ENCODE data around the gene THADA. TPM values are rescaled to one million over a fixed set of nuclear protein-coding genes. Genes with fewer than 3 reads are reported as not detected.
A peak's percentile ranks its signal among the peaks of the same experiment; 100 is the strongest.

Gene THADA
- total RNA-seq, 1 experiment from 2014 or later, result 27.5 TPM

GRCh38 chr2:43248621-43249020, 347.2 kb downstream of the THADA start (continued):
- TF ChIP-seq TEAD1 (CRISPR knock-in tag; IDR thresholded peaks at IDR 0.05) (no peak), ESRRA (CRISPR knock-in tag; IDR thresholded peaks at IDR 0.05; ENCODE audit: borderline replicate concordance) (no peak), ZNF219 (CRISPR knock-in tag; IDR thresholded peaks at IDR 0.05; ENCODE audit: borderline replicate concordance) (no peak)

DNA sequence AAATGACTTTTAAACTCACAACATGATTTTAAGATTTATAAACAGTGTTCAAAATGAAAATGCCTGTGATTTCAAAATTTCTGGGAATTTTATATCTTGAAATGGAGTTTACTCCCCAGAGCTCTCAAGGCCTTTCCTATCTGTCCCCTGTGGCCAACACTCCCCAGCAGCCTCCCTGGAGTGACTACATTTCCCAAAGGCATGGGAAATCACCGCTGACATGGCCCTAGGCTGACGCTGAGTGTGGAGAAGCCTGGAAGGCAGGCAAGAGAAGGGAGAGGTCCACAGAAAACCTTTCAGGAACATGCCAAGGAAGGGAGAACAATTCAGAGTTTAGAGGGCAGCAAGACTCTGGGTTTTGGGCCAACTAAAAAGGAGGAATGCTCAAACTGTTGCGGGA, 349.2 kb downstream of the THADA start:
- TF ChIP-seq ZSCAN18 (CRISPR knock-in tag; IDR thresholded peaks at IDR 0.05) (no peak), CREB1 (CRISPR knock-in tag; IDR thresholded peaks at IDR 0.05) (no peak), USF1 (CRISPR knock-in tag; IDR thresholded peaks at IDR 0.05) (no peak), FOXP1 (CRISPR knock-in tag; IDR thresholded peaks at IDR 0.05; ENCODE audit: borderline replicate concordance) (no peak), TCF7 (CRISPR knock-in tag; IDR thresholded peaks at IDR 0.05; ENCODE audit: low read depth) (no peak), KAT7 (CRISPR knock-in tag; IDR thresholded peaks at IDR 0.05; ENCODE audit: borderline replicate concordance) (no peak), TP53 (CRISPR knock-in tag; IDR thresholded peaks at IDR 0.05) (no peak), FOXP4 (CRISPR knock-in tag; IDR thresholded peaks at IDR 0.05) (no peak), CBFB (CRISPR knock-in tag; IDR thresholded peaks at IDR 0.05; ENCODE audit: low read depth) (no peak)
- TF ChIP-seq, protein P1, sequence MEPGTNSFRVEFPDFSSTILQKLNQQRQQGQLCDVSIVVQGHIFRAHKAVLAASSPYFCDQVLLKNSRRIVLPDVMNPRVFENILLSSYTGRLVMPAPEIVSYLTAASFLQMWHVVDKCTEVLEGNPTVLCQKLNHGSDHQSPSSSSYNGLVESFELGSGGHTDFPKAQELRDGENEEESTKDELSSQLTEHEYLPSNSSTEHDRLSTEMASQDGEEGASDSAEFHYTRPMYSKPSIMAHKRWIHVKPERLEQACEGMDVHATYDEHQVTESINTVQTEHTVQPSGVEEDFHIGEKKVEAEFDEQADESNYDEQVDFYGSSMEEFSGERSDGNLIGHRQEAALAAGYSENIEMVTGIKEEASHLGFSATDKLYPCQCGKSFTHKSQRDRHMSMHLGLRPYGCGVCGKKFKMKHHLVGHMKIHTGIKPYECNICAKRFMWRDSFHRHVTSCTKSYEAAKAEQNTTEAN (CRISPR knock-in tag; IDR thresholded peaks at IDR 0.05), result no peak
- TF ChIP-seq, protein P2, sequence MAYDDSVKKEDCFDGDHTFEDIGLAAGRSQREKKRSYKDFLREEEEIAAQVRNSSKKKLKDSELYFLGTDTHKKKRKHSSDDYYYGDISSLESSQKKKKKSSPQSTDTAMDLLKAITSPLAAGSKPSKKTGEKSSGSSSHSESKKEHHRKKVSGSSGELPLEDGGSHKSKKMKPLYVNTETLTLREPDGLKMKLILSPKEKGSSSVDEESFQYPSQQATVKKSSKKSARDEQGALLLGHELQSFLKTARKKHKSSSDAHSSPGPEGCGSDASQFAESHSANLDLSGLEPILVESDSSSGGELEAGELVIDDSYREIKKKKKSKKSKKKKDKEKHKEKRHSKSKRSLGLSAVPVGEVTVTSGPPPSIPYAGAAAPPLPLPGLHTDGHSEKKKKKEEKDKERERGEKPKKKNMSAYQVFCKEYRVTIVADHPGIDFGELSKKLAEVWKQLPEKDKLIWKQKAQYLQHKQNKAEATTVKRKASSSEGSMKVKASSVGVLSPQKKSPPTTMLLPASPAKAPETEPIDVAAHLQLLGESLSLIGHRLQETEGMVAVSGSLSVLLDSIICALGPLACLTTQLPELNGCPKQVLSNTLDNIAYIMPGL (CRISPR knock-in tag; IDR thresholded peaks at IDR 0.05), result no peak
- TF ChIP-seq, protein P3, sequence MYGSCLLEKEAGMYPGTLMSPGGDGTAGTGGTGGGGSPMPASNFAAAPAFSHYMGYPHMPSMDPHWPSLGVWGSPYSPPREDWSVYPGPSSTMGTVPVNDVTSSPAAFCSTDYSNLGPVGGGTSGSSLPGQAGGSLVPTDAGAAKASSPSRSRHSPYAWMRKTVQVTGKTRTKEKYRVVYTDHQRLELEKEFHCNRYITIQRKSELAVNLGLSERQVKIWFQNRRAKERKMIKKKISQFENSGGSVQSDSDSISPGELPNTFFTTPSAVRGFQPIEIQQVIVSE (CRISPR knock-in tag; IDR thresholded peaks at IDR 0.05; ENCODE audit: borderline replicate concordance), result no peak
- TF ChIP-seq, protein P4, sequence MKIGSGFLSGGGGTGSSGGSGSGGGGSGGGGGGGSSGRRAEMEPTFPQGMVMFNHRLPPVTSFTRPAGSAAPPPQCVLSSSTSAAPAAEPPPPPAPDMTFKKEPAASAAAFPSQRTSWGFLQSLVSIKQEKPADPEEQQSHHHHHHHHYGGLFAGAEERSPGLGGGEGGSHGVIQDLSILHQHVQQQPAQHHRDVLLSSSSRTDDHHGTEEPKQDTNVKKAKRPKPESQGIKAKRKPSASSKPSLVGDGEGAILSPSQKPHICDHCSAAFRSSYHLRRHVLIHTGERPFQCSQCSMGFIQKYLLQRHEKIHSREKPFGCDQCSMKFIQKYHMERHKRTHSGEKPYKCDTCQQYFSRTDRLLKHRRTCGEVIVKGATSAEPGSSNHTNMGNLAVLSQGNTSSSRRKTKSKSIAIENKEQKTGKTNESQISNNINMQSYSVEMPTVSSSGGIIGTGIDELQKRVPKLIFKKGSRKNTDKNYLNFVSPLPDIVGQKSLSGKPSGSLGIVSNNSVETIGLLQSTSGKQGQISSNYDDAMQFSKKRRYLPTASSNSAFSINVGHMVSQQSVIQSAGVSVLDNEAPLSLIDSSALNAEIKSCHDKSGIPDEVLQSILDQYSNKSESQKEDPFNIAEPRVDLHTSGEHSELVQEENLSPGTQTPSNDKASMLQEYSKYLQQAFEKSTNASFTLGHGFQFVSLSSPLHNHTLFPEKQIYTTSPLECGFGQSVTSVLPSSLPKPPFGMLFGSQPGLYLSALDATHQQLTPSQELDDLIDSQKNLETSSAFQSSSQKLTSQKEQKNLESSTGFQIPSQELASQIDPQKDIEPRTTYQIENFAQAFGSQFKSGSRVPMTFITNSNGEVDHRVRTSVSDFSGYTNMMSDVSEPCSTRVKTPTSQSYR (CRISPR knock-in tag; IDR thresholded peaks at IDR 0.05), result no peak
- TF ChIP-seq, protein P5, sequence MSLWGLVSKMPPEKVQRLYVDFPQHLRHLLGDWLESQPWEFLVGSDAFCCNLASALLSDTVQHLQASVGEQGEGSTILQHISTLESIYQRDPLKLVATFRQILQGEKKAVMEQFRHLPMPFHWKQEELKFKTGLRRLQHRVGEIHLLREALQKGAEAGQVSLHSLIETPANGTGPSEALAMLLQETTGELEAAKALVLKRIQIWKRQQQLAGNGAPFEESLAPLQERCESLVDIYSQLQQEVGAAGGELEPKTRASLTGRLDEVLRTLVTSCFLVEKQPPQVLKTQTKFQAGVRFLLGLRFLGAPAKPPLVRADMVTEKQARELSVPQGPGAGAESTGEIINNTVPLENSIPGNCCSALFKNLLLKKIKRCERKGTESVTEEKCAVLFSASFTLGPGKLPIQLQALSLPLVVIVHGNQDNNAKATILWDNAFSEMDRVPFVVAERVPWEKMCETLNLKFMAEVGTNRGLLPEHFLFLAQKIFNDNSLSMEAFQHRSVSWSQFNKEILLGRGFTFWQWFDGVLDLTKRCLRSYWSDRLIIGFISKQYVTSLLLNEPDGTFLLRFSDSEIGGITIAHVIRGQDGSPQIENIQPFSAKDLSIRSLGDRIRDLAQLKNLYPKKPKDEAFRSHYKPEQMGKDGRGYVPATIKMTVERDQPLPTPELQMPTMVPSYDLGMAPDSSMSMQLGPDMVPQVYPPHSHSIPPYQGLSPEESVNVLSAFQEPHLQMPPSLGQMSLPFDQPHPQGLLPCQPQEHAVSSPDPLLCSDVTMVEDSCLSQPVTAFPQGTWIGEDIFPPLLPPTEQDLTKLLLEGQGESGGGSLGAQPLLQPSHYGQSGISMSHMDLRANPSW (CRISPR knock-in tag; conservative IDR thresholded peaks at IDR 0.05; ENCODE audit: low read depth), result no peak
- TF ChIP-seq, protein P6, sequence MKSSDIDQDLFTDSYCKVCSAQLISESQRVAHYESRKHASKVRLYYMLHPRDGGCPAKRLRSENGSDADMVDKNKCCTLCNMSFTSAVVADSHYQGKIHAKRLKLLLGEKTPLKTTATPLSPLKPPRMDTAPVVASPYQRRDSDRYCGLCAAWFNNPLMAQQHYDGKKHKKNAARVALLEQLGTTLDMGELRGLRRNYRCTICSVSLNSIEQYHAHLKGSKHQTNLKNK (CRISPR knock-in tag; IDR thresholded peaks at IDR 0.05), result no peak
- TF ChIP-seq, protein P7, sequence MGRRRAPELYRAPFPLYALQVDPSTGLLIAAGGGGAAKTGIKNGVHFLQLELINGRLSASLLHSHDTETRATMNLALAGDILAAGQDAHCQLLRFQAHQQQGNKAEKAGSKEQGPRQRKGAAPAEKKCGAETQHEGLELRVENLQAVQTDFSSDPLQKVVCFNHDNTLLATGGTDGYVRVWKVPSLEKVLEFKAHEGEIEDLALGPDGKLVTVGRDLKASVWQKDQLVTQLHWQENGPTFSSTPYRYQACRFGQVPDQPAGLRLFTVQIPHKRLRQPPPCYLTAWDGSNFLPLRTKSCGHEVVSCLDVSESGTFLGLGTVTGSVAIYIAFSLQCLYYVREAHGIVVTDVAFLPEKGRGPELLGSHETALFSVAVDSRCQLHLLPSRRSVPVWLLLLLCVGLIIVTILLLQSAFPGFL (CRISPR knock-in tag; IDR thresholded peaks at IDR 0.05; ENCODE audit: borderline replicate concordance), result no peak
- no peaks in the 10 kb centered on the region for H3K36me3 Mint-ChIP-seq
- H3K27ac Mint-ChIP-seq, result no peak overlapping the region; the same call in 1 of the 2 replicates
- peak; percentile 48 for ATAC-seq
- peaks cover 11% of the 10 kb centered on the region for H3K4me1 Mint-ChIP-seq
- no peak overlapping the region for H3K4me3 Mint-ChIP-seq
- H3K27me3 Mint-ChIP-seq (ENCODE audit: low read depth), result no peaks in the 10 kb centered on the region
- no peak for DNase-seq (ENCODE audit: low spot score)
- ChIA-PET CTCF (interaction anchor here (1.1 kb wide), 1 partner anchor 39 kb away, joined by 3 read pairs; no protein-coding TSS in a partner anchor), POLR2A (no interaction called here)
- H3K9me3 Mint-ChIP-seq, result no peaks in the 10 kb centered on the region; the same call in 1 of the 2 replicates
